GM23248 (cell line): ENCODE measurements around the gene ASZ1. TPM values are rescaled to one million over a fixed set of nuclear protein-coding genes. Genes with fewer than 3 reads are reported as not detected.

Experiments used
- DNase-seq: peaks from one replicate; pipeline ENCODE4 v3.0.0-alpha.2; 2015
- H2AFZ ChIP-seq: fragments of 200-600 bp; sonication (generic); 2 replicates; pipeline ENCODE4 v1.6.1; 2016; ENCODE audit warnings: antibody characterized with exemption
- H3F3A ChIP-seq: fragments of 200-600 bp; sonication (generic); 2 replicates; pipeline ENCODE4 v1.6.1; 2016; ENCODE audit warnings: mild to moderate bottlenecking, antibody characterized with exemption, mixed run types; ENCODE audit not compliant: insufficient read depth
- H3K27ac ChIP-seq: fragments of 200-600 bp; sonication (generic); 2 replicates; pipeline ENCODE4 v1.5.1; 2016; ENCODE audit warnings: mild to moderate bottlenecking
- H3K27me3 ChIP-seq: fragments of 200-600 bp; sonication (generic); replicated peaks from 2 replicates; pipeline ENCODE4 v1.6.1; 2016; ENCODE audit warnings: mild to moderate bottlenecking; ENCODE audit not compliant: insufficient read depth
- H3K36me3 ChIP-seq: fragments of 200-600 bp; sonication (generic); 2 replicates; pipeline ENCODE4 v1.6.1; 2016; ENCODE audit warnings: low read depth, mild to moderate bottlenecking
- H3K4me1 ChIP-seq: fragments of 200-600 bp; sonication (generic); 2 replicates; pipeline ENCODE4 v1.6.1; 2016; ENCODE audit warnings: mild to moderate bottlenecking; ENCODE audit not compliant: insufficient read depth
- H3K4me2 ChIP-seq: fragments of 200-600 bp; sonication (generic); one replicate; pipeline ENCODE4 v1.6.1; 2016; ENCODE audit warnings: mild to moderate bottlenecking; ENCODE audit not compliant: unreplicated experiment
- H3K4me3 ChIP-seq: fragments of 200-600 bp; sonication (generic); 2 replicates; pipeline ENCODE4 v1.5.1; 2016; ENCODE audit warnings: mild to moderate bottlenecking
- H3K79me2 ChIP-seq: fragments of 200-600 bp; sonication (generic); 2 replicates; pipeline ENCODE4 v1.6.1; 2016; ENCODE audit warnings: mild to moderate bottlenecking; ENCODE audit not compliant: insufficient read depth
- H3K9ac ChIP-seq: fragments of 200-600 bp; sonication (generic); 2 replicates; pipeline ENCODE4 v1.6.1; 2016; ENCODE audit warnings: mild to moderate bottlenecking
- H3K9me2 ChIP-seq: fragments of 200-600 bp; sonication (generic); 2 replicates; pipeline ENCODE4 v1.6.1; 2016; ENCODE audit warnings: mixed run types, mild to moderate bottlenecking, moderate library complexity; ENCODE audit not compliant: insufficient read depth
- H3K9me3 ChIP-seq: fragments of 200-600 bp; sonication (generic); one replicate; pipeline ENCODE4 v1.6.1; 2017; ENCODE audit warnings: low read depth
- H4K20me1 ChIP-seq: fragments of 200-600 bp; sonication (generic); 2 replicates; pipeline ENCODE4 v1.6.0; 2016; ENCODE audit not compliant: insufficient read depth
- EZH2 ChIP-seq: fragments of 200-600 bp; sonication (generic); IDR thresholded peaks from 2 replicates; pipeline ENCODE4 v1.6.1; 2018; ENCODE audit warnings: antibody characterized with exemption, mild to moderate bottlenecking; ENCODE audit not compliant: insufficient read depth, poor library complexity, severe bottlenecking
- EZH2phosphoT487 ChIP-seq: fragments of 200-600 bp; sonication (generic); IDR thresholded peaks from 2 replicates; pipeline ENCODE4 v1.6.1; 2018; ENCODE audit warnings: antibody characterized with exemption, moderate library complexity, mild to moderate bottlenecking, low read depth; ENCODE audit not compliant: insufficient read depth
- WGBS, 2 experiments: methylation state at CpG; one replicate each; pipeline ENCODE4 v1.1.6; 2015 to 2017; ENCODE audit warnings: low lambda C conversion rate in 2 of 2, low coverage in 1 of 2; ENCODE audit errors: missing lambda C conversion rate in 2 of 2; 5-methylcytosine and 5-hydroxymethylcytosine counted together
- in situ Hi-C: fragments of 300-500 bp; cut with MboI; formaldehyde crosslinking; loops from 2 replicates; pipeline ENCODE4 v1.15.0; 2020
- polyA plus RNA-seq: library from polyadenylated mRNA; unstranded; fragments of >200 nt; fragmentation: Nextera tagmentation; extraction: Ambion mirVana; gene quantifications from 2 replicates; pipeline ENCODE4 v1.2.1, GENCODE V29; 2016
- total RNA-seq: library from RNA; depleted of rRNA; stranded (reverse); fragments of >200 nt; shearing (Covaris generic); gene quantifications from 2 replicates; pipeline ENCODE4 v1.2.3, GENCODE V29; 2014

The ASZ1 gene
- total and polyA plus RNA-seq, 2 experiments from 2014 or later = not detected

GRCh38 chr7:117325836-117326235 is 101.5 kb downstream of the ASZ1 start:
- no peak overlapping the region for H3K4me2 ChIP-seq
- peak; percentile 31 for DNase-seq
- no peak for TF ChIP-seq EZH2phosphoT487
- no peak for TF ChIP-seq EZH2
- no peak overlapping the region for H3K9ac ChIP-seq
- H3K9me2 ChIP-seq = no peaks in the 10 kb centered on the region
- H3K36me3 ChIP-seq = no peaks in the 10 kb centered on the region
- no peaks in the 10 kb centered on the region for H3K79me2 ChIP-seq
- H3K27ac ChIP-seq = no peak overlapping the region
- H2AFZ ChIP-seq = no peak overlapping the region
- H3F3A ChIP-seq = peaks cover 19% of the 10 kb centered on the region; the same call in 1 of the 2 replicates
- no peaks in the 10 kb centered on the region for H3K9me3 ChIP-seq
- 88 to 91% methylated on average over 1 of the region's 1 CpG for WGBS, 2 experiments
- in situ Hi-C loops = no loop called here
- H3K27me3 ChIP-seq = peaks cover 29% of the 10 kb centered on the region
- peaks cover 6% of the 10 kb centered on the region; the same call in 1 of the 2 replicates for H3K4me1 ChIP-seq
- no peak overlapping the region for H3K4me3 ChIP-seq
- no peaks in the 10 kb centered on the region for H4K20me1 ChIP-seq

GRCh38 chr7:117324960-117325359 is 102.3 kb downstream of the ASZ1 start:
- peak overlapping the region; percentile 84 for H2AFZ ChIP-seq

GRCh38 chr7:117323851-117324711 is 103.2 kb downstream of the ASZ1 start:
- WGBS, 2 experiments = 3% methylated on average over 45 to 58 of the region's 67 CpGs
- Histone ChIP-seq H3K9me3 (no peaks in the 10 kb centered on the region), H3K4me3 (peak overlapping the region; percentile 74), H3K9me2 (no peaks in the 10 kb centered on the region), H4K20me1 (no peaks in the 10 kb centered on the region), H3K9ac (peak overlapping the region; percentile 32; the same call in 1 of the 2 replicates), H3K27me3 (peaks cover 35% of the 10 kb centered on the region), H2AFZ (peak overlapping the region; percentile 84), H3K36me3 (no peaks in the 10 kb centered on the region), H3K79me2 (no peaks in the 10 kb centered on the region), H3K4me2 (peak overlapping the region; percentile 92), H3K27ac (no peak overlapping the region), H3F3A (peaks cover 19% of the 10 kb centered on the region; the same call in 1 of the 2 replicates), H3K4me1 (peaks cover 6% of the 10 kb centered on the region; the same call in 1 of the 2 replicates)
- DNase-seq = peak; percentile 58
- TF ChIP-seq EZH2phosphoT487 (no peak), EZH2 (no peak)
- in situ Hi-C loops = no loop called here

More at GRCh38 chr7:117324960-117325359, 102.3 kb downstream of the ASZ1 start:
- TF ChIP-seq EZH2 = no peak
- TF ChIP-seq EZH2phosphoT487 = no peak
- WGBS, 2 experiments = 54 to 57% methylated on average over 4 of the region's 4 CpGs
- Histone ChIP-seq H3K79me2 (no peaks in the 10 kb centered on the region), H3K27me3 (peaks cover 35% of the 10 kb centered on the region), H3K9ac (no peak overlapping the region), H3K9me3 (no peaks in the 10 kb centered on the region), H3K36me3 (no peaks in the 10 kb centered on the region), H3K4me3 (peak overlapping the region; percentile 74; the same call in 1 of the 2 replicates), H4K20me1 (no peaks in the 10 kb centered on the region), H3K4me1 (peaks cover 6% of the 10 kb centered on the region; the same call in 1 of the 2 replicates), H3K4me2 (peak overlapping the region; percentile 92), H3F3A (peaks cover 19% of the 10 kb centered on the region; the same call in 1 of the 2 replicates), H3K9me2 (no peaks in the 10 kb centered on the region), H3K27ac (no peak overlapping the region)
- in situ Hi-C loops = no loop called here
- no peak for DNase-seq

GRCh38 chr7:117323305-117323850 is 103.9 kb downstream of the ASZ1 start:
- Histone ChIP-seq H3F3A (peaks cover 19% of the 10 kb centered on the region; the same call in 1 of the 2 replicates), H3K4me1 (peaks cover 6% of the 10 kb centered on the region; the same call in 1 of the 2 replicates), H2AFZ (peak overlapping the region; percentile 84), H3K9ac (no peak overlapping the region), H3K4me3 (peak overlapping the region; percentile 74), H3K36me3 (no peaks in the 10 kb centered on the region), H3K9me2 (no peaks in the 10 kb centered on the region), H3K27me3 (peaks cover 35% of the 10 kb centered on the region), H3K79me2 (no peaks in the 10 kb centered on the region), H3K9me3 (no peaks in the 10 kb centered on the region), H4K20me1 (no peaks in the 10 kb centered on the region), H3K4me2 (peak overlapping the region; percentile 92), H3K27ac (no peak overlapping the region)
- 5 to 6% methylated on average over 19 to 25 of the region's 25 CpGs for WGBS, 2 experiments
- no peak for TF ChIP-seq EZH2phosphoT487
- no peak for TF ChIP-seq EZH2
- in situ Hi-C loops = no loop called here
- peak; percentile 45 for DNase-seq
